Skin epidermis (tissue), 12 donors: ENCODE data around the gene ERC2.
A peak's percentile ranks its signal among the peaks of the same experiment; 100 is the strongest.

Experiments used
- H3K27ac ChIP-seq, 21 experiments: fragments of 200-600 bp; sonication (generic) in 11 of 21; one replicate each; pipeline ENCODE4 v1.5.0; 2020; ENCODE audit warnings: mild to moderate bottlenecking in 3 of 21, inconsistent platforms in 2 of 21, moderate library complexity in 2 of 21
- H3K4me3 ChIP-seq, 7 experiments: fragments of 200-600 bp; sonication (generic) in 2 of 7; one replicate each; pipeline ENCODE4 v1.5.0; 2020; ENCODE audit warnings: inconsistent platforms in 2 of 7, mild to moderate bottlenecking in 2 of 7, moderate library complexity in 1 of 7

ERC2 gene

DNA sequence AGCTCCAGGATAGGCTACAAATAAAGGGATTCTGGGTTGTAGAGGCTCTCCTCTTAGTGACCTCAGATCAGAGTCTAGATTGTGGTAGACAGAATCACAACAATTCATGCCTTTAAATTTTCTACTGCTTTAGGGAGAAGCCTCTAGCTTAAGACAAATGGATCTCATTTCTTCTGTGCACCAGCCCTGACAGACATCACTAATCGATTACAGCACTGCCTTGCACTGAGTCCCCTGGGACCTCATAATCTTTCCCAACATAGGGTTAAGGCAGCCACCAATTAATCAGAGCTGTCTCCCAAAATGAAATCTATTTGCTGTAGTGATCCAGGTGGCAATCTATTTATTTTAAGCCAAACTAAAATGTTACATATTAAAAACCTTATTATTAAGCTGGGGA lies 544.6 kb downstream of the ERC2 start:
- no peak overlapping the region for H3K4me3 ChIP-seq
- H3K27ac ChIP-seq = no peak overlapping the region

DNA sequence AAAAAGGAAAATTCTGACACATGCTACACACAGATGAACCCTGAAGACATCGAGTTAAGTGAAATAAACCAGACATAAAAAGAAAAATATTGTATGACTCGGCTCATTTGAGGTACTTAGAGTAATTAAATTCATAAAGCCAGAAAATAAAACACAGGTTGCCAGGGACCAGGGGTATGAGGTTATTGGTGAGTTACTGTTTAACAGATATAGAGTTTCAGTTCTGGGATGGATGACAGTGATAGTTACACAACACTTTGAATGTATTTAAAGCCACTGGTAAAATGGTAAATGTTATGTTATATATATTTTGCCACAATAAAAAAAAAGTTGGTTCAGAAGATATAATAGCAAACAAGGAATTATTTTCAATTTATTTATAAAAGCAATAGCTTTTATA lies 545.1 kb downstream of the ERC2 start:
- no peak overlapping the region for H3K4me3 ChIP-seq

DNA sequence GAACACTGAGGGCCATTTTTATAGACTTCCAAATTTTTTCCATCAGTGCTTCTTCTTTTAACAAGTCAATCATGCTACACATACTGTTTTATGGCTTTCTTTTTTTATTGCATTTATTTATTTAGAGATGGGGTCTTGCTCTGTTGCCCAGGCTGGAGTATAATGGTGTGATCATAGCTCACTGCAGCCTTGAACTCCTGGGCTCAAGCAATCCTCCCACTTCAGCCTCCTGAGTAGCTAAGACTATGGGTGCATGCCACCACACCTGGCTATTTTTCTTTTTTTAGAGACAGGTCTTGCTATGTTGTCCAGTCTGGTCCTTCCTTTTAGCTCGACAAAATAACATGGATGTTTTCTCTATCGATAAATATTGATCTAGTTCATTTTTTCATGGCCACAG lies 555.4 kb downstream of the ERC2 start:
- no peak overlapping the region for H3K4me3 ChIP-seq
- H3K27ac ChIP-seq = no peak overlapping the region

More for the DNA sequence above, 545.1 kb downstream of the ERC2 start:
- no peak overlapping the region for H3K27ac ChIP-seq

DNA sequence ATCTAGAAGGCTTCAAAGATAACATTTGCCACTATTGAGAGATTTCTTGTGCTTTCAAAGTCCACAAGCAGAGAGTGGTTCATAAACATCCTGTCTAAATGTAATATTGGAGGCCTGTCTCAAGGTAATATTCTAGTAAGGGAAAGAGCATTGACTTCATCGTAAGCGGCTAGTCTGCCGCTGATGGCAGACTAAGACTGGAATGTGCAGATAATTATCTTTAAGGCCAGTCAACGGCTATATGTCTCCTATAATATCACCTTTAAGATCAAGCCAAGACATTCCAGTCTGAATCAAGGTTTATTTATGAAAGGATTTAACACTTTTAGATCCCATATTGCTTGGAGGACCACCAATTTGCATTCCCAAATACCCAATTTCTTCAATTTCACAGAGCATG lies 557.0 kb downstream of the ERC2 start:
- H3K4me3 ChIP-seq = no peak overlapping the region

DNA sequence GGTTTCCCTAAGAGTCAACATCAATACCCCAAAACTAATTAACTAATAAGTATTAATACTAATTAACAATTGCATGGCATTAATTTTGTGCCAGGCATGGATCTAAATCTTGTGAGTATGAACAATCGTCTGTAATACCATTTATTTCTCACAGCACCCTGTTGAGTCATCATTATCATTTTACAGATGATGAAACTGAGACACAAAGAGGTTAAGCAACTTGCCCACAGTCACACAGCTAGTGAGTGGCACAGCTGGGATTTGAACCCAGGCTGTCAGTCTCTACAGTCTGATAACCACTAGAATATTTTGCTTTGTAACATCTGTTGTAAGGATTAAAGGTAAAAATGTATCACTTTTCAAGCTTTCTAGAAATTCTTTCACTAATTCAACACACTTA lies 557.7 kb downstream of the ERC2 start:
- Histone ChIP-seq H3K27ac (no peak overlapping the region), H3K4me3 (no peak overlapping the region)

More for the DNA sequence above, 557.0 kb downstream of the ERC2 start:
- no peak overlapping the region for H3K27ac ChIP-seq

DNA sequence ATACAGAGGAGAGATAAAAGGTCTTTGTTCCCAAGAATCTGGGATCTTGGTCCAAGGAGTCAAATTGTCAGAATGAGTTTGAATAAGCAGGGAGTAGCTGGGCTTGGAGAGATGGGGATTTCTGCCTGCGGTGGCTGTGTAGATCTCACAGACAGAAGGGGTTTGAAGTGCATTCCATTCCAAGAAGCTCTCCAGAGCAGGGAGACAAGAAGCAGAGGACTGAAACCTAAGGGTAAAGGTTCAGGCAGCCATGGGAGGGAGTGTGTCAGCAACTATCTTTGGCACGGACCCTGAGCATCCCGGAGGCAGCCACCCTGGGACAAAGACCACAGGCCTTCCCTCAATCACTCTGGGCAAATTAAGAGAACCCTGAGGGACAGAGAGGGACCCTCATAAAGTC lies 558.9 kb downstream of the ERC2 start:
- Histone ChIP-seq H3K27ac (no peak overlapping the region), H3K4me3 (no peak overlapping the region)

DNA sequence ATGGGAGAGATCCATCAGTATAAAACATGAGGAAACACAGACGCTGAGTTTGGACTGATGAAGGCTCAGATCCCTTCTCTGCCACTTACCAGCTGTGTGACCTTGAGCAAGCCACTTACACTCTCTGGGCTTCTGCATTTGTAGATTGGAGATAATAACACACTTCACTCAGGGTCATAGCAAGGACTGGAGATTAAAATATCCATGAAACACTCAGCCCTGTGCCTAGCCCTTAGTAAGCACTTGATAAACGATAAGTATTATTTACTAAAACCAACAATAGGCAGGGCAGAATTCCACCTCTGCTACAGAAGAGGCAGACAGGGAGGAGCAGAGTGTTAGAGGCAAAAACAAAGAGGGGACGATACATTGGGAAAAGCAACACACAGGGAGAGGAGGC lies 560.7 kb downstream of the ERC2 start:
- Histone ChIP-seq H3K4me3 (no peak overlapping the region), H3K27ac (peak overlapping the region in 1 of 21 experiments; percentile 43)

DNA sequence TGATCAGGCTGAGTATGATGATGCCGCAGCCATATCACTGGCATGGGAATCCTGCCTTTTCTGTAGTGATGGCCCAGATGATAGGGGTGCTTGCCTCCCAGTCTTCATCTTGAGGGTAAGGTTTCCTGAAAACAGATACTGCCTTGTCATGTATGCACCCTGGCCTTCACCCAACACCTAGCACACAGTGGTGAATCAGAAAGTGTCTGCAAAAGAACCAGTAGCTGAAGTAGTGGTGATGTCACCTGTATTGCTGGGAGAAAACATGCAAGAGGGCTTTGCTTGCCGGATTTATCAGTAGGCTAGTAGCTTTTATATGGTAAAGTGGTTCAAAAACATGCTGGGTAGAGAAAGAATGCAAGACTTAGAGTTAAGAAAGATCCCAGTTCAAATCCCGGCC lies 561.4 kb downstream of the ERC2 start:
- Histone ChIP-seq H3K27ac (peak overlapping the region in 1 of 21 experiments; percentile 43), H3K4me3 (no peak overlapping the region)

DNA sequence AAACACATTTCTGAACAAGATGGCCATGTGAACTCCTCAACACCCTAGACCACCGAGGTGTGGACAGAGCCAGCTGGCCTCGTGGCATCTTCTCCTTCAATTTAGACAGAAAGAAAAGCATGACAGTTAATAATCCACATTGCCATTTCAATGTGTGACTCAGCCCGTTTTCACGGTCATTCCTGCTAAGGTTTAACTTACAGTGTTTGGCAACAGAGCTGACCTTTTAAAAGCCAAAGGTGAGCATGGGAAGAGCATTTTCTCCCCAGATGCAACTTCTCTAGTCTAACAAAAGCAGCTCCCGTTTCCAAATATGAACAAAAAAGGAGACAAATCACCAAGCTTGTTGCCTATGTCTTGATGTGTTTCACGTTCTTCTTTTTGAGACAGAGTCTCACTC lies 563.6 kb downstream of the ERC2 start:
- H3K27ac ChIP-seq = no peak overlapping the region
- no peak overlapping the region for H3K4me3 ChIP-seq

DNA sequence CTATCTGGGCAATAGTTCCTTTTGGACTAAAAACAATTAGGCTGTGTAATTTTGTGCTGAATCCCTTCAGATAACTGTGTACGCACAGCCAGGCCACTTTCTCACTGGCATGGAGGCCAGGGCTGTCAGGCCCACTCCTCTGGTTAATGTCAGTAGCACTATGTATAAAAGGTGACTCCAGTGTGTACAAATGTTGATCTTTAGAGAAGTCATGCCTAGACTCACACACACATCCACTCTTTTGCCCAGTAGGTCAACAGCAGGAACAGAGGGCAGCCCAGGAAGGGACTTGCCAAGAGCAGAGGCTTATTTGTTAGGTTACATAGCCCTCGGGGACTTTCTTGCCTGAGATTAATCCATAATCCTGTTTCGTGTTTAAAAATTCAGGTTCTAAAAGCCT lies 564.6 kb downstream of the ERC2 start:
- no peak overlapping the region for H3K27ac ChIP-seq
- no peak overlapping the region for H3K4me3 ChIP-seq

DNA sequence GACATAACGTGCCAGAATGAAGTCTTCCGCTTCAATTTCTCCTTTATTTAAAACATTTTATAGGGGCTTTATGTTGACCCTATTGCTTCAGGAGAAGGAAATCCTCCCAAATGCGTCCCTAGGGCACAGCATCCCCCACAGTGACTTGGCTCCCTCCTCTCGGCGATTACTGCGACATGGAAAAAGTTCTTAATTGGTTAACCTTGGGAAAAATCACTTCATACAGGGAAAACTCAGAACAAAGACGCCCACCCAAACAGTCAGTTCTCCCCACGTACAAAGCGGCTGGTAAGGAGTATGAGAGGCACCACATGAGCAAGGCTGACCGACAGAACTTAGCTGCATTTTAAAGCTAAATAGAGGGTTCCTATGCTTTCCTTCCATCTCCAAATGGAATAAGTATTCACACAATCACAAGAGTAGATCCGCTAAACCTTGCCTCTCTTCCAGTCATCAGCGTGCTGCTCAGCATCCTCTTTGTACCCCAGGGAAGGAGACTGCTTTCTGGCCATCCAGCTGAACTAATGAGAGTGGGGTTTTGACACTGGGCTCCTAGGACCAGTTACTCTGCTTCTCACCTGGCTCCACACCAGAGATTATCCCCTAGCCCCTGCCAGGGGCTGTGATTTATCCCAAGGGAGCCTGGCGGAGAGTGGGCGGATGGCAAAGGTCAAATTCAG lies 565.9 kb downstream of the ERC2 start:
- H3K4me3 ChIP-seq = no peak overlapping the region
- H3K27ac ChIP-seq = no peak overlapping the region

DNA sequence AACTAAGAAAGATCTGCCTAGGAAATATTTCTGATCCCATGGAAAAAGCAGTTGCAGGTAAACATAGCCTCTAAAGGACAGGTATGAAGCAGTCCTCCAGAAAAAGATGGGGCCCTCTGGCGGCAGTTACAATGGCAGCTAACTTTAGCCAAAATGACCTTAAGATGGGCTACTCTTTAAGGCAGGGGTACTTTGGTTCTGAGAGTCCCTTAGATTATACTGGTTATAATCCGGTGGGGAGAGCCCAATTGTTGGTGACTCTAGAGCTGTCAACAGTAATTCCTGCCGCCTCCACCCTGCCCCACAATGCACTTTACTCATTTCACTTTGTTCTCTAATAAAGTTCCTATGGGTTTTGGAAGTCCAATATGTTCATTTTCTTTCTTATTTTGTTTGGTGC lies 568.4 kb downstream of the ERC2 start:
- H3K27ac ChIP-seq = no peak overlapping the region
- H3K4me3 ChIP-seq = no peak overlapping the region

DNA sequence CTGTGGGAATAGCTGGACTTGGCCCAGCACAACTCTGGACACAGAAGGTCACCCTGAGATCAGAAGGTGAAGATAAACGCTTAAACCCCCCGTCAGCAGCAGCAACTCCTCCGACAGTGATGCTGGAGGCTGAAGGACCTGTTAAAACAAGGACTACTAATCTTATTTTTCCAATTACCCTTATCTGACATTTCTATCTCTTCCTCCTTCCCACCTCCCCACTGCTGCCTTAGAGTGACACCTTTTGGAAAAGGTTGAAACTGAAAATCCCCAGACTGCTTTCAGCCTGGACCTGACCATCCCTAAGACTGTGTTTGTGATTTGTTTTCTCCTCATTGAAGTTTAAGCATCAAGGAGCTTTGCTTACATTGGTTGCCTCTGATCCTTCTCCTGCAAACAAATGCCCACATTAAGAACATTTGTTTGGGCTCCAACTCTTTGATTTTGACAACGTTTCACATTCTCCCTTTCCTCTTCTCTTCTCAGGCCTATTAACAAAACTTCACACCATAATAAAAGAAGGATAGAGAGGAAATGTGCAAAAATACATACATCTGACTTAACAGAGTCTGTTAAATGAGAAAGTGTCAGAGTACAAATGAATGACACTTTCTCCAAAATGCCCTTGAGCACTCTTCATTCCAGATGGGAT lies 570.6 kb downstream of the ERC2 start:
- Histone ChIP-seq H3K27ac (no peak overlapping the region), H3K4me3 (no peak overlapping the region)

DNA sequence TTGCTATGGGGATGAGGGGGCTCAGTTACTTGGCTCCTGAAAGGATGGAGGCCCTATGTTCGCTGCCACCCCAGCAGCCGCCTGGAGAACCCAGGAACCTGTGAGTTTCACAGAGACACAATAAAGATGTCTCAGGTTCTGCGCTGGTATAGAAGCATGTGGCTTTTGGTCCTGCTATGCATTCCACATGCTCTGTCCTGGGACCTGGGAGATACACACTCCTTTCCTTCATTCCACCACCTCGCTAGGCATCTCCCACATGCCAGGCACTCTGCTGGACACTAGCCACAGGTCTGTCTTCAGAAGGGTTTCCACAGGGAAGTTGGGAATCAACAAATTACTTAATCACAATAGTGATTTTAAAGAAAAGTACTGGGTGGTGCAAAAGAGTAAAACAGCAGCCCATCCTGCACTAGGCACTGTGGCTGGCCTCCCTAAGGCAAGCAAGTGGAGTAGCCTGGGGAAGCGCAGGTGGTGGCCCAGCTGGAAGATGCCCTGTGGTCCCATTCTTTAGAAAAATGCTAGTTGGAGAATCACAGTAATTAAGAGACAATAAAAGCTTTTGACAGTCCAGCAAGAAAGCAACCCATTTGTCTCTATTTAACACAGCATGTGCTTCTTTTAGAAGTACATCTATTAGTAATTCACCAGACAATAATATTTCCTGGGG lies 572.2 kb downstream of the ERC2 start:
- Histone ChIP-seq H3K4me3 (no peak overlapping the region), H3K27ac (no peak overlapping the region)

DNA sequence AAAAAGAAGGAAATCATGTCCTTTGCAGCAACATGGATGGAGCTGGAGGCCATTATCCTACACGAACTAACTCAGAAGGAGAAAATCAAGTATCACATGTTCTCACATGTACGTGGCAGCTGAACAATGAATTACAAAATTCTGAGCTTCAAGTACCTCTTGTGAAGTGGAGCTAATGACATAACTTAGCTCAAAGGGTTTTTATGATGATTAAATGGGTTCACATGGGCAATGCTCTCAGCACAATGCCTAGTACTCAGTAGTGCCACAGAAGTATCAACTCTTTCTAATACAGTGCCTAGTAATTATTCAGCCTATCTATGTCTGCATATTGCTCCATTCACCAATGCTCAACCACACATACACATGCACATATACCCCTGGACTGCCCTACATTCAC lies 573.7 kb downstream of the ERC2 start:
- no peak overlapping the region for H3K27ac ChIP-seq
- no peak overlapping the region for H3K4me3 ChIP-seq

DNA sequence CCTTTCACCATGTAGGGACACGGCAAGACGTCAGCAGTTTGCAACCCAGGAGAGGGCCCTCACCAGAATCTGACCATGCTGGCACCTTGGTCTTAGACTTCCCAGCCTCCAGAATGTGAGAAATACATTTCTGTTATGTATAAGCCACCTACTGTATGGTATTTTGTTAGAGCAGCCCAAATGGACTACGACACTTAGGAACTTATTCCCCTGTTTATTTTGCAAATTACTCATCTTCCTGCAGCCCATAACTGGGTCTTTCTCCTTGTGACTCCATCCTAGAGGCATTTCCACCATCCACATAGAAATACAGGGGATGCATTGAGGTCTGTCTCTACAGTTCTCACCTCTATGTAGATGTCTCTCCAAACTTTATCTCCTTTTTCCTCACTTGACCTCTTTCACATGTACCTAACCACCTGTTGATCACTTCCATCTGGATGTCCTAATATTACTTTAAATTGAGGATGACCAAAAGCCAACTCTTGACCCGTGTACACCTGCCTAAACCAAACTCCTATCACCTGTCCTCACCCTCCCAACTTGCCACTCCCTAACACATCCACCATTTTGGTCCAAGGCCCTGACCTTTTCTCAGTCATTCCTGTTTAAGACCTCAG lies 575.1 kb downstream of the ERC2 start:
- Histone ChIP-seq H3K4me3 (no peak overlapping the region), H3K27ac (no peak overlapping the region)

DNA sequence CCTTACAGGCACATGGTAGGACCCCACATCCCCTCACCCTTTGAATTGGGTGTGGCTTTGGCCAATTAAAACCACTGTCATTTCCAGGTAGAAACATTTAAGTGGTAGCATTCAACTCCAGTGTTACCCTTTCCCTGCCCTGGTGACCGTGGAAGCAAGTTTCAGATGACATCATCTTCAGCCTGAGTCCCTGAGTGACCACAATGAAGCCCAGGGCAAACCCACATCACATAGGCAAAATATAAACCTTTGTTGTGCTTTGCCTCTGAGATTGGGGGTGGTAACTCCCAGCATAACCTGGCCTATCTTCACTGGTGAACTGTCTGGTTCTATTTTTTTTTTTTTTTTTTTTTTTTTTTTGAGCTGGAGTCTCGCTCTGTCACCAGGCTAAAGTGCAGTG lies 577.2 kb downstream of the ERC2 start:
- H3K27ac ChIP-seq = no peak overlapping the region
- no peak overlapping the region for H3K4me3 ChIP-seq

DNA sequence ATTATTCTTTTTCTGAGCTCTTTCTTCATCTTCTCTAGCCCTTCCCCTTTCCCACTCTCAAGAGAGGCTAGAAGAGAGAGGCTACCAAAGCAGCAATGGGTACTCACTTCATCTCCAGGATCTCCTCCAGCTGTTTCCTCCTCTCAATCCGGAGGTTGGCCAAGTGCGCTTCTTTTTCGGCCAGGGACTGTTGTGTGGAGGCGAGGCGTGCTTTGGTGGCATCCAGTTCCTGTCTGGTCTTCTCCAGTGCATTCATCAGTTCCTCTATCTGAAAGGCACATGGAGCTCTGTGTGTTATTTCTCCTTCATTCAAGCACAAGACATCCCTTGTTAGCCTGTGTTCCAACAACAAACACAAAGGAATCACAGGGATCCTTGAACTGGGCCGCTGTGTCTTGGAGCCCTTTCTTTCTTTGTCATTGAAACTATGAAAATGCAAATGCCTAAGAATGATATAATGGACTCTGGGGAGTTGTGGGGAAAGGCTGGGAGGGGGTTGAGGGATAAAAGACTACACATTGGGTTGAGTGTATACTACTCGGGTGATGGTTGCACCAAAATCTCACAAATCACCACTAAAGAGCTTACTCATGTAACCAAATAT lies 579.9 kb downstream of the ERC2 start:
- no peak overlapping the region for H3K4me3 ChIP-seq
- no peak overlapping the region for H3K27ac ChIP-seq

DNA sequence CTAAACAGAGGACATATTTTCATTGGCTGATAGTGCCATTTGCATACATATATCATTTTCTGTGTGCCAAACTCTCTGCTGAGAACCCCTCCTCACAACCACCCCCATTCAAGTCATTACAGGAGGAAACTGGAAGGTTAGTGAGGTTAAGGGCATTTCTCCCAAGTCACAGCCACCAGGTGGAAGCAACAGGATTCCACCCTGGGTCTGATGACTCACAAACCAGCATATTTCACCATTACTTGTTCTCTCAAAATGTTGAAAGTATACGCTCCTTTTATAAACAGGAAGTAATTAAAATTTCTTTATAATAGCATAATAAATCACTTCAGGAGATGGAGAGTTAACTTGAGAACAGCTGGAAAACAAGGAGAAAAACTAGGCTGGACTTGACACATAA lies 582.5 kb downstream of the ERC2 start:
- no peak overlapping the region for H3K4me3 ChIP-seq
- peak overlapping the region in 9 of 21 experiments; percentile 5 to 77 (median 64) for H3K27ac ChIP-seq

DNA sequence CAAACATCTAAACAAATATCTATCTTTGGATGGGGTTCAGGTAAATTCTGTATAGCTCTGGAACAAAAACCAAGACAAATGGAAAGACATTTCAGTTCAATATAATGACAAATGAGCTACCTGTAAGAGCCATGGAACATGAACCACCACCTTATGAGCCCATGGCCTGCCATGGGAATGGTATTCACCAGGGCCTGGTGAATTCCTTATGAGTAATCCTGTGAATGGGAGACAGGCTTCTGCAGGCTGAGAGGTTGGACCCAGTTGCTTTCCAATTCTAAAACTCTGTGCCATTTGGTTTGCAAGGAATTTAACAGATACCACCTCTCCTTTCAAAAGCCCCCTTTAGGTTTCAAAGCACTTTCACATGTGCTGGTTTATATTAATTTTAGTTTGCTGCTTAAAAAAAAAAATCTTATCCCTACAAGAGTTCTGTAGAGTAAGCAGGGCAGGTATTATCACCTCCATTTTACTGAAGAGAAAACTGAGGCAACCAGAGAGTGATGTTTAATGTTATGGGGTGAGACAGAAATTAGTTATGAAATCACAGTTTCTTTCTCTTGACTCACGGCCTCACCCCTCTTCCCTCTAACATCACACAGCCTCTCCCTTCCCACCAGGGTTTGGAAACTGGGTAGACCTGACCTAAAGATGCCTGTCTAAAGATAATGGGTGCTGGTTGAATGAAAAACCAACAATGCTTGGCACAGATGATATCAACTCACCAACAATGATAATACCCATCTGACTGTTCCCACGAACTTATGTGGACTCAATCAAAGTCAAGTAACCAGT lies 583.6 kb downstream of the ERC2 start:
- no peak overlapping the region for H3K4me3 ChIP-seq
- H3K27ac ChIP-seq = peak overlapping the region in 13 of 21 experiments; percentile 5 to 77 (median 47)
